ENCODE results near the gene ANKRA2.

ANKRA2 gene

GRCh38 chr5:73539730-73540129 lies 25.7 kb downstream of the ANKRA2 start:
- in situ Hi-C loops (cut with HindIII; ENCODE audit: low sequenced_read_pairs), result no loop called here
- H3K4me3 ChIP-seq (ENCODE audit: low read depth, low read length), result no peak overlapping the region

GRCh38 chr5:73534971-73535370 lies 30.5 kb downstream of the ANKRA2 start:
- no peak overlapping the region for H3K4me3 ChIP-seq (ENCODE audit: low read depth, low read length)
- DNase-seq (ENCODE audit: low read depth, low spot score), result no peak
- in situ Hi-C loops (cut with HindIII; ENCODE audit: low sequenced_read_pairs), result no loop called here
- TF ChIP-seq CTCF (IDR thresholded peaks at IDR 0.05; ENCODE audit: low read depth, low read length), result no peak

More at GRCh38 chr5:73539730-73540129, 25.7 kb downstream of the ANKRA2 start:
- no peak for DNase-seq (ENCODE audit: low read depth, low spot score)
- TF ChIP-seq CTCF (IDR thresholded peaks at IDR 0.05; ENCODE audit: low read depth, low read length), result no peak

- no peak for TF ChIP-seq CTCF (IDR thresholded peaks at IDR 0.05; ENCODE audit: low read depth, low read length)
- peak; percentile 69 for DNase-seq (ENCODE audit: low read depth, low spot score)
- in situ Hi-C loops (cut with HindIII; ENCODE audit: low sequenced_read_pairs), result no loop called here
- H3K4me3 ChIP-seq (ENCODE audit: low read depth, low read length), result no peak overlapping the region
Observed at GRCh38 chr5:73534011-73534644, 31.3 kb downstream of the ANKRA2 start.

- in situ Hi-C loops (cut with HindIII; ENCODE audit: low sequenced_read_pairs), result no loop called here
- no peak for DNase-seq (ENCODE audit: low read depth, low spot score)
- no peak for TF ChIP-seq CTCF (IDR thresholded peaks at IDR 0.05; ENCODE audit: low read depth, low read length)
- no peak overlapping the region for H3K4me3 ChIP-seq (ENCODE audit: low read depth, low read length)
Observed at GRCh38 chr5:73532195-73532594, 33.2 kb downstream of the ANKRA2 start.

GRCh38 chr5:73531356-73531755 lies 34.1 kb downstream of the ANKRA2 start:
- in situ Hi-C loops (cut with HindIII; ENCODE audit: low sequenced_read_pairs), result no loop called here
- no peak for TF ChIP-seq CTCF (IDR thresholded peaks at IDR 0.05; ENCODE audit: low read depth, low read length)
- no peak for DNase-seq (ENCODE audit: low read depth, low spot score)
- H3K4me3 ChIP-seq (ENCODE audit: low read depth, low read length), result no peak overlapping the region

- in situ Hi-C loops (cut with HindIII; ENCODE audit: low sequenced_read_pairs), result no loop called here
Observed at GRCh38 chr5:73529081-73529480, 36.4 kb downstream of the ANKRA2 start.

More at GRCh38 chr5:73529081-73529480, 36.4 kb downstream of the ANKRA2 start:
- no peak for DNase-seq (ENCODE audit: low read depth, low spot score)
- H3K4me3 ChIP-seq (ENCODE audit: low read depth, low read length), result no peak overlapping the region
- TF ChIP-seq CTCF (IDR thresholded peaks at IDR 0.05; ENCODE audit: low read depth, low read length), result no peak
